Measurements from ENCODE around the gene KLHL22. TPM values are rescaled to one million over a fixed set of nuclear protein-coding genes. Genes with fewer than 3 reads are reported as not detected.

Gene KLHL22
- total and polyA plus RNA-seq, 2 of the 4 experiments (the other 2 are of a cell fraction), result 27.1 to 30.1 TPM

DNA sequence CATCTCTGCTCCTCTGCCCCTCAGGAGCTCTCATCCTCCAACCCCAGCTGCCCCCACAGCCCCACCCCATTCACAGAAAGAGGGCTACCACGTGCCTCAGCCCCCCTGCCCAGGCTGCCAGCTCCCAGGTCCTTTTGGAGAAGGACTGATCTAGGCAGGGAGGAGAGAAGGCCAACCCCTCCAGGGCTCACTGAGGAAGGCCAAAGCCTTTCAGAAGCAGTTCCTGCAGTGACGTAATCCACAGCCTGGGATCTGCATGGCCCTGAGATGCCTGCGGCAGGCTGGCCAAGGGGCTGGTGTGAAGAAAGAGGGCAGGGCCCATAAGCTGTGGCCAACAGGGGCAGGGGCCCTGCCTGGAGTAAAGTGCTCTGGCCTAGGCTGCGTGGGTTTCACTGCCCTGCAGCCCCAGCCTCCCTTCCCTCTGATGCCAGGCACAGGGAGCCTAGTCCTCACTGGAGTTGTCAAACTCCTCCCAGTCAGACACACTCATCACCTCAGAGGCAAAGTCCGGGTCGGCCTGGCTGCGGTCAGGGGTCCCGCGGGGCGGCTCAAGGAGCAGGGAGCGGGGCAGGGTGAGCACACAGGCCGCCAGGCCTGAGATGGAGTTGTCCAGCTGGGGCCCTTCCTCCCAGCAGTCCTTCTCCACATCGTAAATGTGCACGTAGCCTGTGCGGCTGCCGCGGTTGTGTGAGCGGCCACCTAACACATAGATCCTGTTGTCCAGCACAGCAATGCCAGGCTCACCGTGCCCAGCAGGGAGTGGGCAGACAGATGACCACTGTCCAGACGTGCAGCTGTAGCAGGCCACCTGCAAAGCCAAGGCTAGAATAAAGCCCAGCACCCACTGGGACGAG, 53.7 kb downstream of the KLHL22 start:
- DNase-seq (no peak), ATAC-seq (ENCODE audit: low read depth) (peak; percentile 7; the same call in 1 of the 2 replicates)
- Histone ChIP-seq H3K27me3 (ENCODE audit: control insufficient read depth, insufficient read depth, low read length) (no peaks in the 10 kb centered on the region), H2BK5ac (ENCODE audit: low read depth, low read length, poor library complexity, severe bottlenecking) (no peak overlapping the region), H2BK15ac (ENCODE audit: low read depth, low read length) (no peak overlapping the region), H3K23ac (ENCODE audit: low read depth, low read length) (no peak overlapping the region), H3K27ac (ENCODE audit: insufficient read depth, low read length) (no peak overlapping the region), H3K36me3 (ENCODE audit: control insufficient read depth, insufficient read depth, low read length) (peaks cover 25% of the 10 kb centered on the region), H3K4me3 (ENCODE audit: insufficient read depth, low read depth, low read length) (no peak overlapping the region), H3K79me1 (ENCODE audit: low read depth in 1 of 2, low read length in 2 of 2) (peaks cover 10 to 26% of the 10 kb centered on the region in 2 experiments; a peak in 2 of 4 replicates), H2AK5ac (ENCODE audit: low read depth, low read length) (no peak overlapping the region; the same call in 1 of the 2 replicates), H3K4me1 (ENCODE audit: control insufficient read depth, insufficient read depth, low read length) (peaks cover 7% of the 10 kb centered on the region), H4K8ac (ENCODE audit: low read depth in 2 of 2, low read length in 2 of 2) (no peak overlapping the region), H3K9me1 (ENCODE audit: insufficient read depth, low read length) (peaks cover 3% of the 10 kb centered on the region; the same call in 1 of the 2 replicates), H3K9ac (ENCODE audit: low read depth, low read length) (no peak overlapping the region), H3K18ac (ENCODE audit: low read depth, low read length) (no peak overlapping the region), H2AFZ (replicated peaks; ENCODE audit: low read length, poor library complexity) (no peak overlapping the region), H4K5ac (ENCODE audit: low read depth, low read length) (no peak overlapping the region), H3K4me2 (ENCODE audit: low read depth, low read length) (no peak overlapping the region), H3K9me3 (ENCODE audit: control insufficient read depth, insufficient read depth, low read length) (no peaks in the 10 kb centered on the region), H4K91ac (ENCODE audit: insufficient read depth, low read depth, low read length) (no peak overlapping the region), H3K56ac (ENCODE audit: extremely low read depth, insufficient read depth, low read length) (no peak overlapping the region), H2BK20ac (ENCODE audit: low read depth, low read length) (no peak overlapping the region), H2AK9ac (replicated peaks; ENCODE audit: low read depth, low read length, poor library complexity) (no peak overlapping the region), H4K20me1 (ENCODE audit: insufficient read depth, low read length) (0 out of 2 replicates have a peak, but pooled peaks cover 9% of the 10 kb centered on the region), H3K14ac (replicated peaks; ENCODE audit: low read depth, low read length) (no peak overlapping the region), H3K4ac (ENCODE audit: low read depth, low read length) (no peak overlapping the region), H2BK120ac (ENCODE audit: low read depth, low read length) (no peak overlapping the region)
- no peak for TF ChIP-seq MAZ (IDR thresholded peaks at IDR 0.05; ENCODE audit: borderline replicate concordance, low read depth, low read length)
- peak; percentile 54 for TF ChIP-seq CEBPB (IDR thresholded peaks at IDR 0.05; ENCODE audit: low read depth, low read length)
- intact Hi-C loops (cut with micrococcal nuclease) (no loop called here), dilution Hi-C loops (cut with HindIII; ENCODE audit: low sequenced_read_pairs, unreplicated experiment) (no loop called here), in situ Hi-C loops (cut with MboI; ENCODE audit: low sequenced_read_pairs) (no loop called here)
- CTCF ChIA-PET, result interaction anchor here (0.8 kb wide), 1 partner anchor 122 kb away, joined by 3 read pairs; no protein-coding TSS in a partner anchor
- BruUV-seq (replicated peaks), result no TSS peak
- WGBS, 2 experiments (ENCODE audit: extremely low coverage in 2 of 2, insufficient read length in 1 of 2), result 80% methylated on average over 18 of the region's 21 CpGs; no CpG with 5 or more reads in 1 of the 2 experiments
- POLR2A ChIA-PET (ENCODE audit: unreplicated experiment), result no interaction called here

Measured in IMR-90 (cell line).